ENCODE data around the gene PDE6D.

The PDE6D gene

GRCh38 chr2:231727621-231728020, 53.5 kb downstream of the PDE6D start:
- Histone ChIP-seq H3K27me3 (ENCODE audit: control insufficient read depth, insufficient read depth, low read length) (no peaks in the 10 kb centered on the region), H3K4me1 (no peaks in the 10 kb centered on the region), H3K36me3 (ENCODE audit: control insufficient read depth, insufficient read depth, low read length) (no peaks in the 10 kb centered on the region), H3K9me3 (ENCODE audit: control insufficient read depth, low read length) (no peaks in the 10 kb centered on the region), H3K79me2 (no peaks in the 10 kb centered on the region), H3K27ac (no peak overlapping the region), H3K9ac (no peak overlapping the region), H2AFZ (no peak overlapping the region), H3K4me3 (ENCODE audit: low read depth, low read length) (no peak overlapping the region), H3K4me2 (ENCODE audit: low read length) (no peak overlapping the region)
- no peak for TF ChIP-seq CTCF (IDR thresholded peaks at IDR 0.05)

GRCh38 chr2:231726276-231726675, 54.8 kb downstream of the PDE6D start:
- H3K9me3 ChIP-seq (ENCODE audit: control insufficient read depth, low read length), result no peaks in the 10 kb centered on the region
- TF ChIP-seq CTCF (IDR thresholded peaks at IDR 0.05), result no peak

GRCh38 chr2:231725476-231725875, 55.6 kb downstream of the PDE6D start:
- Histone ChIP-seq H3K36me3 (ENCODE audit: control insufficient read depth, insufficient read depth, low read length) (no peaks in the 10 kb centered on the region), H3K79me2 (no peaks in the 10 kb centered on the region), H3K9me3 (ENCODE audit: control insufficient read depth, low read length) (no peaks in the 10 kb centered on the region), H3K27me3 (ENCODE audit: control insufficient read depth, insufficient read depth, low read length) (no peaks in the 10 kb centered on the region), H2AFZ (no peak overlapping the region), H3K4me2 (ENCODE audit: low read length) (no peak overlapping the region), H3K4me3 (ENCODE audit: low read depth, low read length) (no peak overlapping the region), H3K4me1 (no peaks in the 10 kb centered on the region), H3K9ac (no peak overlapping the region), H3K27ac (no peak overlapping the region)
- no peak for TF ChIP-seq CTCF (IDR thresholded peaks at IDR 0.05)

More at GRCh38 chr2:231726276-231726675, 54.8 kb downstream of the PDE6D start:
- Histone ChIP-seq H3K79me2 (no peaks in the 10 kb centered on the region), H3K4me2 (ENCODE audit: low read length) (no peak overlapping the region), H2AFZ (no peak overlapping the region), H3K27ac (no peak overlapping the region), H3K4me3 (ENCODE audit: low read depth, low read length) (no peak overlapping the region), H3K36me3 (ENCODE audit: control insufficient read depth, insufficient read depth, low read length) (no peaks in the 10 kb centered on the region), H3K9ac (no peak overlapping the region), H3K4me1 (no peaks in the 10 kb centered on the region), H3K27me3 (ENCODE audit: control insufficient read depth, insufficient read depth, low read length) (no peaks in the 10 kb centered on the region)

- H3K4me1 ChIP-seq, result peaks cover 2% of the 10 kb centered on the region
- no peak for TF ChIP-seq CTCF (IDR thresholded peaks at IDR 0.05)
- H3K79me2 ChIP-seq, result no peaks in the 10 kb centered on the region
- H3K27me3 ChIP-seq (ENCODE audit: control insufficient read depth, insufficient read depth, low read length), result no peaks in the 10 kb centered on the region
- no peaks in the 10 kb centered on the region for H3K9me3 ChIP-seq (ENCODE audit: control insufficient read depth, low read length)
- H3K4me2 ChIP-seq (ENCODE audit: low read length), result no peak overlapping the region
- H3K36me3 ChIP-seq (ENCODE audit: control insufficient read depth, insufficient read depth, low read length), result no peaks in the 10 kb centered on the region
- no peak overlapping the region for H3K27ac ChIP-seq
- H2AFZ ChIP-seq, result no peak overlapping the region
- H3K4me3 ChIP-seq (ENCODE audit: low read depth, low read length), result no peak overlapping the region
- no peak overlapping the region for H3K9ac ChIP-seq
These were observed 58.3 kb downstream of the PDE6D start for GRCh38 chr2:231722721-231723307.
